ENCODE data around the gene CCDC124. TPM values are rescaled to one million over a fixed set of nuclear protein-coding genes. Genes with fewer than 3 reads are reported as not detected.

Gene CCDC124
- polyA plus RNA-seq, 1 donor (not counting 4 experiments of a cell fraction or from before 2014, with no cell fraction given): 58.7 TPM

DNA sequence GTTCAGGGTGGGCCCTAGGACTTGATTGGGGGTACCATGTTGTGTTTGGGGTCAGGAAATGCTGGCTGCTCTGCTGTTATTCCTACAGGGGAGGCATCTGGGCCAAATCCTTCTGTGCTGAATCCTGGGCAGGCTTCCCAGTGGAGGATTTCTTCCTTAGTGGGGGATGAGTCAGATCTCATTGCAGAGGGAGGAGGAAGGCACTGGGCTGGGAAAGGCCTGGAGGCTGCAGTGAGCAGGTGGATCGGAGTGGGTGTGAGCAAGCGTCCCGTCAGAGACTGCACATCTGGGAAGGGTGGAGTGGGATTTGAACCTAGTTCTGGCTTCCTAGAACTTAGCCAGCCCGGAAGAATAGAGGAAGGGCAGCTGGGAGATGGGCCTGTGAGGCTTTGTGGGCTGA lies 11.5 kb downstream of the CCDC124 start:
- Histone ChIP-seq H3K27me3 (ENCODE audit: control insufficient read depth, extremely low read depth, insufficient read depth, low read length) (peaks cover 8% of the 10 kb centered on the region), H3K36me3 (ENCODE audit: control insufficient read depth in 2 of 2, extremely low read depth in 1 of 2, insufficient read depth in 2 of 2, low read length in 2 of 2) (peaks cover 2 to 7% of the 10 kb centered on the region in 2 experiments), H2AFZ (ENCODE audit: control insufficient read depth, low read length) (no peak overlapping the region), H4K20me1 (ENCODE audit: control insufficient read depth, extremely low read depth, insufficient read depth, low read length) (peaks cover 3% of the 10 kb centered on the region), H3K9me1 (ENCODE audit: control insufficient read depth, extremely low read depth, insufficient read depth, low read length) (no peaks in the 10 kb centered on the region), H3K27ac (ENCODE audit: control insufficient read depth, insufficient read depth, low read length) (peak overlapping the region; percentile 11), H3K9me3 (ENCODE audit: control insufficient read depth, low read depth, low read length) (no peaks in the 10 kb centered on the region), H3K9ac (ENCODE audit: control insufficient read depth, extremely low read depth, insufficient read depth, low read length) (no peak overlapping the region), H3K4me1 (ENCODE audit: control insufficient read depth, extremely low read depth, insufficient read depth, low read length) (peaks cover 25% of the 10 kb centered on the region), H3K79me2 (ENCODE audit: control insufficient read depth, insufficient read depth, low read length) (no peaks in the 10 kb centered on the region), H3K4me3 (ENCODE audit: control insufficient read depth in 2 of 3, extremely low read depth in 1 of 3, insufficient read depth in 2 of 3, low read depth in 1 of 3, low read length in 3 of 3) (no peak overlapping the region), H3K4me2 (ENCODE audit: control insufficient read depth, extremely low read depth, insufficient read depth, low read depth, low read length) (peak overlapping the region; percentile 25)
- dilution Hi-C loops (cut with MboI; ENCODE audit: extremely low pct_ligation_motif_present, low sequenced_read_pairs): no loop called here
- FAIRE-seq: peak; percentile 93
- no peak for DNase-seq (ENCODE audit: low read depth, low spot score)
- TF ChIP-seq, protein P1, sequence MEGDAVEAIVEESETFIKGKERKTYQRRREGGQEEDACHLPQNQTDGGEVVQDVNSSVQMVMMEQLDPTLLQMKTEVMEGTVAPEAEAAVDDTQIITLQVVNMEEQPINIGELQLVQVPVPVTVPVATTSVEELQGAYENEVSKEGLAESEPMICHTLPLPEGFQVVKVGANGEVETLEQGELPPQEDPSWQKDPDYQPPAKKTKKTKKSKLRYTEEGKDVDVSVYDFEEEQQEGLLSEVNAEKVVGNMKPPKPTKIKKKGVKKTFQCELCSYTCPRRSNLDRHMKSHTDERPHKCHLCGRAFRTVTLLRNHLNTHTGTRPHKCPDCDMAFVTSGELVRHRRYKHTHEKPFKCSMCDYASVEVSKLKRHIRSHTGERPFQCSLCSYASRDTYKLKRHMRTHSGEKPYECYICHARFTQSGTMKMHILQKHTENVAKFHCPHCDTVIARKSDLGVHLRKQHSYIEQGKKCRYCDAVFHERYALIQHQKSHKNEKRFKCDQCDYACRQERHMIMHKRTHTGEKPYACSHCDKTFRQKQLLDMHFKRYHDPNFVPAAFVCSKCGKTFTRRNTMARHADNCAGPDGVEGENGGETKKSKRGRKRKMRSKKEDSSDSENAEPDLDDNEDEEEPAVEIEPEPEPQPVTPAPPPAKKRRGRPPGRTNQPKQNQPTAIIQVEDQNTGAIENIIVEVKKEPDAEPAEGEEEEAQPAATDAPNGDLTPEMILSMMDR (optimal IDR thresholded peaks at IDR 0.05 in 1 of 3, IDR thresholded peaks at IDR 0.05 in 1 of 3, conservative IDR thresholded peaks at IDR 0.05 in 1 of 3; ENCODE audit: extremely low read depth in 1 of 3, insufficient read depth in 2 of 3, low read length in 3 of 3): no peak
- TF ChIP-seq EZH2 (IDR thresholded peaks at IDR 0.05; ENCODE audit: low read length): no peak

DNA sequence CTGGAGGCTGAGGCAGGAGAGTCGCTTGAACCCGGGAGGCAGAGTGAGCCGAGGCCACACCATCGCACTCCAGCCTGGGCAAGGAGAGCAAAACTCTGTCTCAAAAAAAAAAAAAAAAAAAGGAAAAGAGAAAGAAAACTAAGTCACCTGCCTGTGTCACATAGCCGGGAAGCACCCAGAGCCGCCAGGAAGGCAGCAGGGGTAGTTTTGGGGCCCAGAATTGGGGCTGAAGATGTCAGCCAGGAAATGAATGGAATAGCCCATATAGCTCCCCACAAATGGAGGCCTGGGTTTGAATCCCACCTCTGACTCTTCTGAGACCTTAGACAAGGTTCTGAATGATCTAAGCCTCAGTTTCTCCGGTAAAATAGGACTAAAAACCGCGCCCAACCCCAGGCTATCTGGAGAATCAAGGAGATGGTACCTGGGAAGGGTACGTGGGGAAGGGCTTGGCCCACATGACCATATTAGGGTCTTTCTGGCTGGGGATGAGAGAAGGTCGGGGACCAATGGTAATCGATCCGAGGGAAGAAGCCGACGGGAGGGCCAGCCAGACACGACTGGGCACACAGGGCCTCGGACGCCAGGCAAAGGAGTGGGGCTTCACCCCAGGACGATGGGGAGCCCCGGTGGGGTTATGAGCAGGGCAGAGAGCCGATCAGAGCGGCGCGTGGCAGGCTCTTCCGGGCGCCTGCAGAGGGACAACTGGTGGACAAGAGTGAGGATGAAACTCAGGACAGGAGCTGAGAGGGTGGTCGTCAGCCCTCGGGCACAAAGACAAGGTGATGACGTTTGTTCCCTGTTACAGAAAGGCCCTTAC lies 14.4 kb downstream of the CCDC124 start:
- no peak for FAIRE-seq
- H3K4me1 ChIP-seq (ENCODE audit: control insufficient read depth, extremely low read depth, insufficient read depth, low read length): peaks cover 37% of the 10 kb centered on the region

More for the DNA sequence above, 14.4 kb downstream of the CCDC124 start:
- peaks cover 0 to 3% of the 10 kb centered on the region in 2 experiments for H3K36me3 ChIP-seq (ENCODE audit: control insufficient read depth in 2 of 2, extremely low read depth in 1 of 2, insufficient read depth in 2 of 2, low read length in 2 of 2)
- peak overlapping the region; percentile 89 for H3K4me2 ChIP-seq (ENCODE audit: control insufficient read depth, extremely low read depth, insufficient read depth, low read depth, low read length)
- peak overlapping the region; percentile 56 for H3K9ac ChIP-seq (ENCODE audit: control insufficient read depth, extremely low read depth, insufficient read depth, low read length)
- dilution Hi-C loops (cut with MboI; ENCODE audit: extremely low pct_ligation_motif_present, low sequenced_read_pairs): no loop called here
- H3K4me3 ChIP-seq (ENCODE audit: control insufficient read depth in 2 of 3, extremely low read depth in 1 of 3, insufficient read depth in 2 of 3, low read depth in 1 of 3, low read length in 3 of 3): peak overlapping the region; percentile 27 to 71 (median 46)
- H3K27ac ChIP-seq (ENCODE audit: control insufficient read depth, insufficient read depth, low read length): peak overlapping the region; percentile 6
- peaks cover 3% of the 10 kb centered on the region for H4K20me1 ChIP-seq (ENCODE audit: control insufficient read depth, extremely low read depth, insufficient read depth, low read length)
- no peak for DNase-seq (ENCODE audit: low read depth, low spot score)
- H3K9me3 ChIP-seq (ENCODE audit: control insufficient read depth, low read depth, low read length): no peaks in the 10 kb centered on the region
- H3K27me3 ChIP-seq (ENCODE audit: control insufficient read depth, extremely low read depth, insufficient read depth, low read length): peaks cover 37% of the 10 kb centered on the region
- no peaks in the 10 kb centered on the region for H3K79me2 ChIP-seq (ENCODE audit: control insufficient read depth, insufficient read depth, low read length)
- H3K9me1 ChIP-seq (ENCODE audit: control insufficient read depth, extremely low read depth, insufficient read depth, low read length): no peaks in the 10 kb centered on the region
- TF ChIP-seq, protein P1 (optimal IDR thresholded peaks at IDR 0.05 in 1 of 3, IDR thresholded peaks at IDR 0.05 in 1 of 3, conservative IDR thresholded peaks at IDR 0.05 in 1 of 3; ENCODE audit: extremely low read depth in 1 of 3, insufficient read depth in 2 of 3, low read length in 3 of 3): peak in 1 of 3 experiments; percentile 5
- TF ChIP-seq EZH2 (IDR thresholded peaks at IDR 0.05; ENCODE audit: low read length): no peak
- peak overlapping the region; percentile 83 for H2AFZ ChIP-seq (ENCODE audit: control insufficient read depth, low read length)
